ENCODE data around the gene XAB2.

GRCh38 chr19:7606289-7606688 lies 23.1 kb downstream of the XAB2 start:
- TF ChIP-seq, protein P1, sequence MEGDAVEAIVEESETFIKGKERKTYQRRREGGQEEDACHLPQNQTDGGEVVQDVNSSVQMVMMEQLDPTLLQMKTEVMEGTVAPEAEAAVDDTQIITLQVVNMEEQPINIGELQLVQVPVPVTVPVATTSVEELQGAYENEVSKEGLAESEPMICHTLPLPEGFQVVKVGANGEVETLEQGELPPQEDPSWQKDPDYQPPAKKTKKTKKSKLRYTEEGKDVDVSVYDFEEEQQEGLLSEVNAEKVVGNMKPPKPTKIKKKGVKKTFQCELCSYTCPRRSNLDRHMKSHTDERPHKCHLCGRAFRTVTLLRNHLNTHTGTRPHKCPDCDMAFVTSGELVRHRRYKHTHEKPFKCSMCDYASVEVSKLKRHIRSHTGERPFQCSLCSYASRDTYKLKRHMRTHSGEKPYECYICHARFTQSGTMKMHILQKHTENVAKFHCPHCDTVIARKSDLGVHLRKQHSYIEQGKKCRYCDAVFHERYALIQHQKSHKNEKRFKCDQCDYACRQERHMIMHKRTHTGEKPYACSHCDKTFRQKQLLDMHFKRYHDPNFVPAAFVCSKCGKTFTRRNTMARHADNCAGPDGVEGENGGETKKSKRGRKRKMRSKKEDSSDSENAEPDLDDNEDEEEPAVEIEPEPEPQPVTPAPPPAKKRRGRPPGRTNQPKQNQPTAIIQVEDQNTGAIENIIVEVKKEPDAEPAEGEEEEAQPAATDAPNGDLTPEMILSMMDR (IDR thresholded peaks at IDR 0.05) = no peak
- TF ChIP-seq POLR2AphosphoS5 (IDR thresholded peaks at IDR 0.05) = no peak
